CD14-positive monocyte (primary cell): ENCODE data around the gene ABCA2. TPM values are rescaled to one million over a fixed set of nuclear protein-coding genes. Genes with fewer than 3 reads are reported as not detected.

Experiments
- DNase-seq, 3 donors: peaks; one replicate each; pipeline ENCODE4 v3.0.0-alpha.2; 2011 to 2022
- H2AFZ ChIP-seq: 2 replicates; pipeline ENCODE4 v1.6.0; 2012; ENCODE audit warnings: mild to moderate bottlenecking, low read depth, low read length, inconsistent platforms; ENCODE audit not compliant: insufficient read depth, poor library complexity, severe bottlenecking
- H3K27ac ChIP-seq, 2 donors: 1 replicate in 1 of 2; 2 replicates in 1 of 2; pipeline ENCODE4 v1.5.1; 2012 to 2013; ENCODE audit warnings: low read length in 2 of 2, control low read depth in 1 of 2, inconsistent platforms in 1 of 2, low read depth in 1 of 2, mild to moderate bottlenecking in 1 of 2
- H3K27me3 ChIP-seq, 2 donors: one replicate each; pipeline versions ENCODE4 v1.6.0 to v1.6.1; 2011 to 2013; ENCODE audit warnings: low read length in 2 of 2; ENCODE audit not compliant: control insufficient read depth in 2 of 2, insufficient read depth in 2 of 2
- H3K36me3 ChIP-seq, 2 donors: replicated peaks in 1 of 2; 1 replicate in 1 of 2; 2 replicates in 1 of 2; pipeline versions ENCODE4 v1.5.1 to v1.6.1; 2012 to 2013; ENCODE audit warnings: low read length in 2 of 2, control low read depth in 1 of 2, inconsistent platforms in 1 of 2, mild to moderate bottlenecking in 1 of 2; ENCODE audit not compliant: insufficient read depth in 2 of 2, control insufficient read depth in 1 of 2
- H3K4me1 ChIP-seq, 2 donors: 1 replicate in 1 of 2; 2 replicates in 1 of 2; pipeline versions ENCODE4 v1.5.1 to v1.6.1; 2012 to 2013; ENCODE audit warnings: low read length in 2 of 2, control low read depth in 1 of 2, inconsistent platforms in 1 of 2, mild to moderate bottlenecking in 1 of 2, moderate library complexity in 1 of 2; ENCODE audit not compliant: insufficient read depth in 2 of 2, control insufficient read depth in 1 of 2
- H3K4me2 ChIP-seq: replicated peaks from 2 replicates; pipeline ENCODE3; 2012; ENCODE audit warnings: low read length, moderate library complexity, mild to moderate bottlenecking; ENCODE audit not compliant: poor library complexity, severe bottlenecking; ENCODE audit errors: extremely low read depth
- H3K4me3 ChIP-seq, 3 experiments: fragments of 200-600 bp in 1 of 3; sonication (generic) in 1 of 3; replicated peaks in 1 of 3; 1 replicate in 2 of 3; 2 replicates in 1 of 3; pipeline ENCODE4 v1.5.1; 2011 to 2013; ENCODE audit warnings: low read length in 3 of 3, mild to moderate bottlenecking in 3 of 3, control low read depth in 2 of 3, low read depth in 2 of 3, inconsistent platforms in 1 of 3, moderate library complexity in 1 of 3
- H3K79me2 ChIP-seq: 2 replicates; pipeline ENCODE4 v1.6.0; 2012; ENCODE audit warnings: mild to moderate bottlenecking, control low read depth, inconsistent platforms, low read length, moderate library complexity; ENCODE audit not compliant: insufficient read depth
- H3K9ac ChIP-seq: 2 replicates; pipeline ENCODE4 v1.6.0; 2017; ENCODE audit warnings: low read length, mild to moderate bottlenecking; ENCODE audit not compliant: insufficient read depth, poor library complexity, severe bottlenecking
- H3K9me3 ChIP-seq, 2 donors: replicated peaks in 1 of 2; 1 replicate in 1 of 2; 2 replicates in 1 of 2; pipeline versions ENCODE4 v1.5.1 to v1.6.1; 2012 to 2013; ENCODE audit warnings: low read length in 2 of 2, control low read depth in 1 of 2; ENCODE audit not compliant: control insufficient read depth in 1 of 2, insufficient read depth in 1 of 2
- H4K20me1 ChIP-seq: 2 replicates; pipeline ENCODE4 v1.6.0; 2012; ENCODE audit warnings: mild to moderate bottlenecking, low read length, control low read depth, moderate library complexity; ENCODE audit not compliant: insufficient read depth
- H3K27ac Mint-ChIP-seq, 7 donors: one replicate each; pipeline ENCODE4 v1.8.0; 2020; ENCODE audit warnings: mild to moderate bottlenecking in 7 of 7, mixed read lengths in 7 of 7, moderate library complexity in 6 of 7, inconsistent platforms in 2 of 7
- H3K27me3 Mint-ChIP-seq, 3 donors: one replicate each; pipeline ENCODE4 v1.8.0; 2021 to 2022; ENCODE audit warnings: low read depth in 3 of 3, mild to moderate bottlenecking in 3 of 3, mixed read lengths in 3 of 3, moderate library complexity in 3 of 3, inconsistent platforms in 1 of 3
- H3K36me3 Mint-ChIP-seq, 2 donors: one replicate each; pipeline ENCODE4 v1.8.0; 2020; ENCODE audit warnings: mixed read lengths in 2 of 2, inconsistent platforms in 1 of 2, mild to moderate bottlenecking in 1 of 2
- H3K4me1 Mint-ChIP-seq: one replicate; pipeline ENCODE4 v1.8.0; 2020; ENCODE audit warnings: mild to moderate bottlenecking, mixed read lengths
- H3K4me3 Mint-ChIP-seq, 2 donors: one replicate each; pipeline ENCODE4 v1.8.0; 2020; ENCODE audit warnings: mild to moderate bottlenecking in 2 of 2, mixed read lengths in 2 of 2, moderate library complexity in 1 of 2
- H3K9me3 Mint-ChIP-seq, 7 donors: one replicate each; pipeline ENCODE4 v1.8.0; 2020 to 2022; ENCODE audit warnings: mixed read lengths in 7 of 7, mild to moderate bottlenecking in 6 of 7, moderate library complexity in 6 of 7, inconsistent platforms in 2 of 7
- WGBS: methylation state at CpG from one replicate; pipeline ENCODE4 v1.1.5; 2013; ENCODE audit warnings: missing lambda C conversion rate; ENCODE audit not compliant: insufficient coverage; 5-methylcytosine and 5-hydroxymethylcytosine counted together
- intact Hi-C, 2 donors: fragments of 100-400 bp; cut with micrococcal nuclease; formaldehyde crosslinking; loops; one replicate each; pipeline versions ENCODE4 v1.15.0 to v1.15.1; 2023
- polyA plus RNA-seq, 3 donors: library from polyadenylated mRNA; depleted of rRNA in 1 of 3; unstranded in 2 of 3; stranded (reverse) in 1 of 3; fragments of 300-500 nt in 2 of 3; fragments of >200 nt in 1 of 3; fragmentation: Illumina TruSeq in 2 of 3; gene quantifications; 1 replicate in 2 of 3; 2 replicates in 1 of 3; pipeline ENCODE4 v1.2.3, GENCODE V29; 2012 to 2021
- TF ChIP-seq, protein P1 (sequence below): fragments of 200-600 bp; IDR thresholded peaks from one replicate; pipeline ENCODE4 v1.8.0; 2022; ENCODE audit warnings: antibody characterized with exemption, mild to moderate bottlenecking

The ABCA2 gene
- polyA plus RNA-seq, 3 donors = 0.18 to 30.7 (median 0.40) TPM

GRCh38 chr9:137039611-137040366, 11.8 kb upstream of the ABCA2 start:
- Histone ChIP-seq H3K4me2 (no peak overlapping the region), H3K27ac (no peak overlapping the region), H3K36me3 (peaks cover 15 to 22% of the 10 kb centered on the region in 2 donors), H3K9me3 (peaks cover 0 to 1% of the 10 kb centered on the region in 2 donors), H3K9ac (no peak overlapping the region), H4K20me1 (peaks cover 50% of the 10 kb centered on the region), H3K4me1 (peaks cover 18 to 25% of the 10 kb centered on the region in 2 donors), H3K79me2 (peaks cover 15% of the 10 kb centered on the region), H2AFZ (no peak overlapping the region), H3K4me3 (no peak overlapping the region), H3K27me3 (peaks cover 6 to 18% of the 10 kb centered on the region in 2 donors)
- peaks cover 5 to 27% of the 10 kb centered on the region in 2 donors for H3K36me3 Mint-ChIP-seq
- no peak overlapping the region for H3K27ac Mint-ChIP-seq
- H3K4me3 Mint-ChIP-seq = no peak overlapping the region
- 89% methylated on average over 21 of the region's 32 CpGs for WGBS
- intact Hi-C loops = loop anchor here in 1 of 2 donors (10.0 kb wide), 1 partner anchor 95 kb away; the partner anchor contains the start of genes C8G and FBXW5
- DNase-seq = no peak
- peaks cover 13% of the 10 kb centered on the region for H3K4me1 Mint-ChIP-seq
- TF ChIP-seq, protein P1, sequence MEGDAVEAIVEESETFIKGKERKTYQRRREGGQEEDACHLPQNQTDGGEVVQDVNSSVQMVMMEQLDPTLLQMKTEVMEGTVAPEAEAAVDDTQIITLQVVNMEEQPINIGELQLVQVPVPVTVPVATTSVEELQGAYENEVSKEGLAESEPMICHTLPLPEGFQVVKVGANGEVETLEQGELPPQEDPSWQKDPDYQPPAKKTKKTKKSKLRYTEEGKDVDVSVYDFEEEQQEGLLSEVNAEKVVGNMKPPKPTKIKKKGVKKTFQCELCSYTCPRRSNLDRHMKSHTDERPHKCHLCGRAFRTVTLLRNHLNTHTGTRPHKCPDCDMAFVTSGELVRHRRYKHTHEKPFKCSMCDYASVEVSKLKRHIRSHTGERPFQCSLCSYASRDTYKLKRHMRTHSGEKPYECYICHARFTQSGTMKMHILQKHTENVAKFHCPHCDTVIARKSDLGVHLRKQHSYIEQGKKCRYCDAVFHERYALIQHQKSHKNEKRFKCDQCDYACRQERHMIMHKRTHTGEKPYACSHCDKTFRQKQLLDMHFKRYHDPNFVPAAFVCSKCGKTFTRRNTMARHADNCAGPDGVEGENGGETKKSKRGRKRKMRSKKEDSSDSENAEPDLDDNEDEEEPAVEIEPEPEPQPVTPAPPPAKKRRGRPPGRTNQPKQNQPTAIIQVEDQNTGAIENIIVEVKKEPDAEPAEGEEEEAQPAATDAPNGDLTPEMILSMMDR = no peak
- H3K27me3 Mint-ChIP-seq = peaks cover 17 to 24% (median 18%) of the 10 kb centered on the region in 3 donors
- H3K9me3 Mint-ChIP-seq = peaks cover 0 to 1% (median under 1%) of the 10 kb centered on the region in 7 donors

GRCh38 chr9:137038916-137039315, 10.9 kb upstream of the ABCA2 start:
- Mint-ChIP-seq H3K4me3 (no peak overlapping the region), H3K4me1 (peaks cover 15% of the 10 kb centered on the region), H3K9me3 (no peaks in the 10 kb centered on the region), H3K36me3 (peaks cover 5 to 26% of the 10 kb centered on the region in 2 donors), H3K27ac (no peak overlapping the region), H3K27me3 (peaks cover 8 to 15% (median 10%) of the 10 kb centered on the region in 3 donors)
- no peaks in the 10 kb centered on the region for H3K9me3 ChIP-seq
- DNase-seq = no peak
- no peak overlapping the region for H3K9ac ChIP-seq
- intact Hi-C loops = loop anchor here in 1 of 2 donors (10.0 kb wide), 1 partner anchor 94 kb away; the partner anchor contains the start of genes C8G and FBXW5
- no peak overlapping the region for H3K4me2 ChIP-seq
- H3K4me1 ChIP-seq = peaks cover 18 to 22% of the 10 kb centered on the region in 2 donors
- H3K27ac ChIP-seq = no peak overlapping the region
- H3K4me3 ChIP-seq = no peak overlapping the region
- H3K27me3 ChIP-seq = peaks cover 2 to 9% of the 10 kb centered on the region in 2 donors
- TF ChIP-seq, protein P1 = no peak
- WGBS = 94% methylated on average over 3 of the region's 9 CpGs
- peaks cover 50% of the 10 kb centered on the region for H4K20me1 ChIP-seq
- H3K79me2 ChIP-seq = peaks cover 20% of the 10 kb centered on the region
- no peak overlapping the region for H2AFZ ChIP-seq
- peaks cover 15 to 22% of the 10 kb centered on the region in 2 donors for H3K36me3 ChIP-seq
